Measurements from ENCODE around the gene UBASH3A.

GRCh38 chr21:42396799-42397745, 6.6 kb upstream of the UBASH3A start:
- TF ChIP-seq CTCF (conservative IDR thresholded peaks at IDR 0.05) (no peak), ZFX (IDR thresholded peaks at IDR 0.05) (no peak)
